A172 (cell line): ENCODE measurements around the gene TAS2R16. TPM values are rescaled to one million over a fixed set of nuclear protein-coding genes. Genes with fewer than 3 reads are reported as not detected.

Experiments
- DNase-seq: peaks from one replicate; pipeline ENCODE4 v3.0.0-alpha.2; 2015; ENCODE audit warnings: low spot score
- total RNA-seq: library from RNA; depleted of rRNA; stranded (reverse); fragments of >200 nt; shearing (Covaris generic); gene quantifications from 2 replicates; pipeline ENCODE4 v1.2.3, GENCODE V29; 2014; rRNA removed

TAS2R16 gene
- total RNA-seq, result not detected in 2 replicates

- DNase-seq, result no peak
These were observed at the start of gene TAS2R16 for GRCh38 chr7:122995600-122995999. Gene TAS2R16, minus strand, starts transcription at chr7:122995700. Its CDS starts 66 bp downstream, at chr7:122995634.

- DNase-seq, result no peak
These were observed 48.1 kb upstream of the TAS2R16 start for GRCh38 chr7:123043642-123044041.

- peak; percentile 37 for DNase-seq
These were observed 45.6 kb upstream of the TAS2R16 start for GRCh38 chr7:123041101-123041500.

- DNase-seq, result no peak
These were observed 43.8 kb upstream of the TAS2R16 start for GRCh38 chr7:123039269-123039668.

- no peak for DNase-seq
These were observed 38.6 kb upstream of the TAS2R16 start for GRCh38 chr7:123034106-123034505.

- DNase-seq, result no peak
These were observed 35.1 kb upstream of the TAS2R16 start for GRCh38 chr7:123030631-123031030.

- DNase-seq, result no peak
These were observed 32.8 kb upstream of the TAS2R16 start for GRCh38 chr7:123028339-123028738.

- DNase-seq, result no peak
These were observed 30.8 kb upstream of the TAS2R16 start for GRCh38 chr7:123026251-123026650.

GRCh38 chr7:123024989-123025758 lies 29.7 kb upstream of the TAS2R16 start:
- peak; percentile 60 for DNase-seq

- DNase-seq, result no peak
These were observed 27.6 kb upstream of the TAS2R16 start for GRCh38 chr7:123023126-123023525.

- DNase-seq, result no peak
These were observed 27.1 kb upstream of the TAS2R16 start for GRCh38 chr7:123022576-123022975.

GRCh38 chr7:123012435-123012834 lies 16.9 kb upstream of the TAS2R16 start:
- DNase-seq, result no peak

- no peak for DNase-seq
These were observed 16.4 kb upstream of the TAS2R16 start for GRCh38 chr7:123011766-123012369.

- peak; percentile 32 for DNase-seq
These were observed 9.4 kb upstream of the TAS2R16 start for GRCh38 chr7:123004931-123005330.

GRCh38 chr7:123003539-123004126 lies 8.1 kb upstream of the TAS2R16 start:
- DNase-seq, result no peak

GRCh38 chr7:122989577-122989976 lies 5.9 kb downstream of the TAS2R16 start:
- DNase-seq, result no peak

- DNase-seq, result no peak
These were observed 6.5 kb downstream of the TAS2R16 start for GRCh38 chr7:122989041-122989440.

GRCh38 chr7:122988333-122988732 lies 7.2 kb downstream of the TAS2R16 start:
- no peak for DNase-seq

GRCh38 chr7:122987463-122987862 lies 8.0 kb downstream of the TAS2R16 start:
- DNase-seq, result no peak

GRCh38 chr7:122984021-122984420 lies 11.5 kb downstream of the TAS2R16 start:
- DNase-seq, result no peak

- DNase-seq, result no peak
These were observed 12.2 kb downstream of the TAS2R16 start for GRCh38 chr7:122983261-122983660.

GRCh38 chr7:122975341-122975740 lies 20.2 kb downstream of the TAS2R16 start:
- DNase-seq, result peak; percentile 64

- DNase-seq, result no peak
These were observed 21.3 kb downstream of the TAS2R16 start for GRCh38 chr7:122974229-122974628.
